DMS153 treated with DMSO at 0.1 percent for 48 hours (cell line): ENCODE measurements around the gene FBXO40.

ENCODE experiments used
- DNase-seq: peaks from one replicate; lab custom pipeline; 2025; ENCODE audit not compliant: unreplicated experiment; lab: John Stamatoyannopoulos, UW

Gene FBXO40

GRCh38 chr3:121661376-121661775, 68.2 kb downstream of the FBXO40 start:
- no peak for DNase-seq

GRCh38 chr3:121662742-121663141, 69.6 kb downstream of the FBXO40 start:
- no peak for DNase-seq

- no peak for DNase-seq
Observed at GRCh38 chr3:121663171-121663847, 70.1 kb downstream of the FBXO40 start.

- DNase-seq: no peak
Observed at GRCh38 chr3:121665488-121665887, 72.3 kb downstream of the FBXO40 start.

- DNase-seq: no peak
Observed at GRCh38 chr3:121667333-121667732, 74.2 kb downstream of the FBXO40 start.

- no peak for DNase-seq
Observed at GRCh38 chr3:121670676-121671075, 77.5 kb downstream of the FBXO40 start.

GRCh38 chr3:121677141-121677540, 84.0 kb downstream of the FBXO40 start:
- no peak for DNase-seq
